Body of pancreas (tissue), 4 donors: ENCODE results near the gene FAM89B.

Experiments
- POLR2A ChIP-seq, 3 donors: fragments of 450-650 bp; IDR thresholded peaks; one replicate each; pipeline ENCODE4 v1.6.1; 2016; ENCODE audit warnings: antibody characterized with exemption in 3 of 3, mild to moderate bottlenecking in 2 of 3
- TF ChIP-seq, protein P1 (sequence below), 7 experiments: fragments of 450-650 bp in 4 of 7; fragments of 200-600 bp in 3 of 7; sonication (generic) in 3 of 7; IDR thresholded peaks; one replicate each; pipeline ENCODE4 v1.5.1; 2016 to 2019; ENCODE audit warnings: antibody characterized with exemption in 7 of 7

- TF ChIP-seq POLR2A (IDR thresholded peaks at IDR 0.05): peak in 2 of 3 donors; percentile 41 to 51
- TF ChIP-seq, protein P1, sequence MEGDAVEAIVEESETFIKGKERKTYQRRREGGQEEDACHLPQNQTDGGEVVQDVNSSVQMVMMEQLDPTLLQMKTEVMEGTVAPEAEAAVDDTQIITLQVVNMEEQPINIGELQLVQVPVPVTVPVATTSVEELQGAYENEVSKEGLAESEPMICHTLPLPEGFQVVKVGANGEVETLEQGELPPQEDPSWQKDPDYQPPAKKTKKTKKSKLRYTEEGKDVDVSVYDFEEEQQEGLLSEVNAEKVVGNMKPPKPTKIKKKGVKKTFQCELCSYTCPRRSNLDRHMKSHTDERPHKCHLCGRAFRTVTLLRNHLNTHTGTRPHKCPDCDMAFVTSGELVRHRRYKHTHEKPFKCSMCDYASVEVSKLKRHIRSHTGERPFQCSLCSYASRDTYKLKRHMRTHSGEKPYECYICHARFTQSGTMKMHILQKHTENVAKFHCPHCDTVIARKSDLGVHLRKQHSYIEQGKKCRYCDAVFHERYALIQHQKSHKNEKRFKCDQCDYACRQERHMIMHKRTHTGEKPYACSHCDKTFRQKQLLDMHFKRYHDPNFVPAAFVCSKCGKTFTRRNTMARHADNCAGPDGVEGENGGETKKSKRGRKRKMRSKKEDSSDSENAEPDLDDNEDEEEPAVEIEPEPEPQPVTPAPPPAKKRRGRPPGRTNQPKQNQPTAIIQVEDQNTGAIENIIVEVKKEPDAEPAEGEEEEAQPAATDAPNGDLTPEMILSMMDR (IDR thresholded peaks at IDR 0.05): peak in 1 of 7 experiments; percentile 6
Measured at GRCh38 chr11:65546217-65546958, 25.9 kb upstream of the FAM89B start.
